T-helper 22 cell (primary cell): ENCODE results near the gene ADAP1.

ENCODE experiments used
- DNase-seq: peaks from one replicate; pipeline ENCODE4 v3.0.0-alpha.2; 2020; ENCODE audit warnings: low read depth

ADAP1 gene

DNA sequence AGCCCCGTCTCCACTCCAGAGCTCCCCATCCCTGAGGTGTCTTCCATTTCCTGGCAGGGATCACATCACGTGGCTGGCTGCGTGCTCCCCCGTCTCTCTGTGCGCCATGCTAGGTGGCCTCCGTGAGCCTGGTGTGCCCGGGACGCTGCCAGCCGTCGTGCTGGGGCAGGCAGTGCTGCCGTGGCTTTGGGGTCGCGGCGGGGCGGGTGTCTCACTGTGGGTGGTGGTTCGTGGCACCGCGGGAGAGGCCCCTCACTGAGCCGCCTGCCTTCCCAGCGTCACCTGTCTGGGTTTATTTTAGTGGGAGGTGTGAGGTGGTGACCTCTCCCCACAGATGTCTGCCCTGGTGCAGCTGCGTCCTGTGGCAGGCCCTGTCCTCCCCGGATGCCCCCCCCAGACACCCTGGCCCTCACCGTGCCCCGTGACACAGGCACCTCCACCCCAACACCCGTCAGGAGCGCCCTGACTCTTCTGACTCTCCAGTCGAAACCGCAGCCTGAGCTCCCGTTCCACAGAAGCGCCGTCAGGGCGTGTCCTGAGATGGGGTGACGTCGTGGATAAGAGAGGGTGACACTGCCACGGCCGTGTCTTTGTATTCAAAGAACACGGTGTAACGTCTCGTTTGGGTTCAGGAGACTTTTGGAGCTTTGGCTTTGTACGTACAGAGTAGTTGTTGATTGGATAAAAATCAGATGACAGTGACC lies 60.2 kb downstream of the ADAP1 start:
- no peak for DNase-seq

DNA sequence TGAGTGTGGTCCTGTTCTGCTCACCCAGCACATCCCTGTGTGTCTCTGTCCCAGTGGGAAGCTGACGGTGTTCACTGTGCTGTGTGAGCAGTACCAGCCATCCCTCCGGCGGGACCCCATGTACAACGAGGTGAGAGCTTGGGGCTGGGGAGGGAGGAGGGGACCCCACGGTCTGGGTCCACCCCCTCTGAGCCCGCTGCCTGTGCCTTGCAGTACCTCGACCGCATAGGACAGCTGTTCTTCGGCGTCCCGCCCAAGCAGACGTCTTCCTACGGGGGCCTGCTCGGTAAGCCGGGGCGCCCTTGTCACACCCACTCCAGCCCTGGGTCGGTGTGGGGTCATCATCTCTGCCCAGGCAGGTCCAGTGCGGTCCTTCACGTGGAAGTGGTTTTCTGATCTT lies 60.8 kb downstream of the ADAP1 start:
- DNase-seq, result no peak

DNA sequence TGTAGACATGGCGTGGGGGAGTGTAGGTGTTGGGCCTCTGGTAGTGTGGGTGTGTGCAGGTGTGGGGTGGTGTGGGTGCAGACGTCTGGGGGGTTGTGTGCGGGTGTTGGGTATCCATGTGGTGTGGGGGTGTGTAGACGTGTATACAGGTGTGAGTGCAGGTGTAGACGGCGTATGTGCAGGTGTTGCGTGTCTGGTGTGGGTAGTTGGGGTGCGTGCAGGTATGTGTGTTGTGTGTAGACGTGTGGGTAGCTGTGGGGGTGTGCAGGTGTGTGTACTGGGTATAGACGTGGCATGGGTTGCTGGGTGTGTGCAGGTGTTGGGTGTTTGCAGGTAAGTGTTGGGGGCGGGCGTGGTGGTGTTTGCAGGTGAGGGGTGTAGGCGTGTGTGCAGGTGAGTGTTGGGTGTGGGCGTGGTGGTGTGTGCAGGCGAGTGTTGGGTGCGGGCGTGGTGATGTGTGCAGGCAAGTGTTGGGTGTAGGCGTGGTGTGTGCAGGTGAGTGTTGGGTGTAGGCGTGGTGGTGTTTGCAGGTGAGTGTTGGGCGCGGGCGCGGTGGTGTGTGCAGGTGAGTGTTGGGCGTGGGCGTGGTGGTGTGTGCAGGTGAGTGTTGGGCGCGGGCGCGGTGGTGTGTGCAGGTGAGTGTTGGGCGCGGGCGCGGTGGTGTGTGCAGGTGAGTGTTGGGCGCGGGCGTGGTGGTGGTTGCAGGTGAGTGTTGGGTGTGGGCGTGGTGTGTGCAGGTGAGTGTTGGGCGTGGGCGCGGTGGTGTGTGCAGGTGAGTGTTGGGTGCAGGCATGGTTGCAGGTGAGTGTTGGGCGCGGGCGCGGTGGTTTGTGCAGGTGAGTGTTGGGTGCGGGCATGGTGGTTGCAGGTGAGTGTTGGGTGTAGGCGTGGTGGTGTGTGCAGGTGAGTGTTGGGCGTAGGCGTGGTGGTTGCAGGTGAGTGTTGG lies 61.6 kb downstream of the ADAP1 start:
- no peak for DNase-seq

DNA sequence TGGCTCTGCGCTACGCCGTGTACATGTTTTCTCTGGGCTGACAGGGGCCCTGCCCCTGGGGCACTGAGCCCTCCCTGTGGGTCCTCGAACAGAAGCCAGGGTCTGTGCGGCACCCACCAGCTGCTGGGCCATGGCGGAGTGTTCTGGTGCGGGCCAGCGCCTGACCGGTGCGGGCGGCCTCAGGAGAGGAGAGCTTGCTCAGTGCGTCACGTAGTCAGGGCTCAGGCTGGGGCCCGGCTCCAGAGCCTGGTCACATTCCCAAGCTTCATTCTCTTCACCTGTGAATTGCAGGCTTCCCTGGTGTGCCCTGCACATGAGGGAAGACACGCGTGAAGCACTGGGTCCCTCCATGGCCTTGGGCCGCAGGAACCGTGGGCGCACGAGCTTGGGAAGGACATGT lies 62.7 kb downstream of the ADAP1 start:
- no peak for DNase-seq

DNA sequence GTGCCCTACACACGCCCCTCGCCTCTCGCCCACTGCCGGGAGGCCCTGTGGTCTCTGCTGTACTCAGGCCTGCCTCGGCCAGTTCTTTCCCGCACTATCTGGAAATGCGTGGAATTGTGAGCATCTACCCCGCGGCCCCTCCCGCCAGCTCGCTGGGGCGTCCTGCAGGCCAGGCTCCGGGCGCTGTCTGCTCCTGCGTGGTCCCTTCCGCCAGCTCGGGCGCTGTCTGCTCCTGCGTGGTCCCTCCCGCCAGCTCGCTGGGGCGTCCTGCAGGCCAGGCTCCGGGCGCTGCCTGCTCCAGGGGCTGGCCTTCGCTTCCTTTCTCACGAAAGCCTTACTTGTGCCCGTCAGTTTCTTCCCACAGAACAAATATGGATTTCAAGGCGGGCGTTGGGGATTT lies 63.2 kb downstream of the ADAP1 start:
- DNase-seq, result no peak

DNA sequence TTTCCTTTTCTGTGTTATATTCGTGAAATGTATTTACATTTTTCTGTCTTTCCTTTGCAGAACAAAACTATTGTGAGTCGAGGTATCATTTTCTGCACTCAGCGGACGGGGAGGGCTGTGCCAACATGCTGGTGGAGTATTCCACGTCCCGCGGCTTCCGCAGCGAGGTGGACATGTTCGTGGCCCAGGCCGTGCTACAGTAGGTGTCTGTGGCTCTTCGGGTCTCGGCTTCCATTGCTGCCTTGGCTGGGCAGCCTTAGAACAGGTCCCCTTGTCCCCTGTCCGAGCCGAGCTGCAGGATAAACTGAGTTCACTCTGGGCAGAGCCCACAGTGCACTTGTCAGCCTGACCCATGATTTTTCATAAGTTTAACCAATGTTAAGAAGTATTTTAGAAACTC lies 63.6 kb downstream of the ADAP1 start:
- DNase-seq, result no peak

DNA sequence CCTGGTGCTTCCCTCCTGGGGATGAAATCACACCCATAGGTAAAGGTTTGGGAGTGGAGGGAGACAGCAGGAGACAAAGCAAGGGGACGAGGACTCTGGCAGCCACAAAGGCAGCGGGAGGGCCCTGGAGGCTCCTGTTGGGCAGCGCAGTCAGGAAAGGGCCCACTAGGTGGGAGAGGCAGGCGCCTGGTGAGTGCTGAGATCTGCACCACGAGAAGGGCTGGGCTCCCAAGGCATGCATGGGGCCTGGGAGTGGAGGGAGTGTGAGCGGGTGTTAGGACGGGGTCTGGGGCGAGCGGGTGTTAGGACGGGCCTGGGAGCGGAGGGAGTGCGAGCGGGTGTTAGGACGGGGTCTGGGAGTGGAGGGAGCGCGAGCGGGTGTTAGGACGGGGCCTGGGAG lies 65.1 kb downstream of the ADAP1 start:
- DNase-seq, result no peak

DNA sequence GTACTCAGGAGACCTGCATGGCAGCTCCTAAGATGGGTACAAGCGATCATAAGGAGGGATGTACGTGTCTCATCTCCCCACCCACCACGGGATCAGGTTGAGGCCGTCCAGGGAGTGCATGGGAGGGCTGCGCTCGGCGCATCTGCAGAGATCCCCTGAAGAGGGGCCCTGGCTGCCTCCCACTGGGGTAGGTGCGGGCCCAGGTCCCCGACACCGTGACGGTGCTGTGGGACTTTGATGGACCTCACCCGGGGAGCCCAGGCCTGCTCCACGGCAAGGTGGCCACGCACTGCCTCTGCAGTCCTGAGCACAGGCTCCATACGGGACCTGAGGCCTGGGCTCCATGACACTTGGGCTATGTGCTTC lies 65.5 kb downstream of the ADAP1 start:
- DNase-seq, result no peak

DNA sequence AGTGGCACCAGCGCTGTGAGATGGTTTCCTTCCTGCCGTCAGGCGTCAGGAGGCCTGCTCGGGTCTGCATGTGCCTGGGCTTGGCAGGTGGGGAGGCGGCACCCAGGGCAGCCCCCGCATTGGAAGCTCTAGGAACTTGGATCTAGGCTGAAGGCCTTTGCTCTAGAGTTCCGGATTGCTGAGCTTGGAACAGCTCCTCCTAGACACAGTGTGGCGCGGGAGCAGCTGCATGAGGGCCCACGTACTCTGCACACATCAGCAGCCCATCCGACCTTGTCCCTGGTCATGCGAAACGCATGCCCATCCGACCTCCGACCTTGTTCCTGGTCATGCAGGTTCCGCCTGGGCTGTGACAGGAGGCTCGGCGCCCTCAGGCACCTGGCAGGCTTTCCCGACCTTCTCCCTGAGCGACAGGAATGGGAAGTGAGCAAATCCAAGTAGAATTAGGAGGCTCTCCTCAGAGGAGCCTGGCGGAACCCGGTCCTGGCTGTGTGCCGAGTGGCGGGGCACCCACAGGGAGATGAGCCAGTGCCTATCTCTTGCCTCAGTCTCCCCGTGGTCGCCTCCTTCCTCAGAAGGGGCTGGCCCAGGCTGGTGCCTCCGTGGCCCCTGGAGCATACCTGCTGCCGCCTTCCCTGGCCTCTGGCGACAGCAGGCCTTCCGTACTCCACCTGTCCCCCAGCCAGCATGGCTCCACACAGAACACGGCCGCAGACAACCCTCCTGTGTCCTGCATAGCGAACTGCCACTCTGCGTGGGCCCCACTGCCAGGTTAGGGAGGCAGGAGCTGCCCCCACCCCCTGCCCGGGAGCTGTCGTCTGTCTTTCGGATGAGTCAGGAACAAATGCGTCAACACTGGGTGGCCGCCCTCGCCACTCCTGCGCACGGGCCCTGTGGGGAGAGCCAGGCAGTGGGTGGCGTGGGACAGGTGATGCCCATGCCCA lies 66.1 kb downstream of the ADAP1 start:
- no peak for DNase-seq

DNA sequence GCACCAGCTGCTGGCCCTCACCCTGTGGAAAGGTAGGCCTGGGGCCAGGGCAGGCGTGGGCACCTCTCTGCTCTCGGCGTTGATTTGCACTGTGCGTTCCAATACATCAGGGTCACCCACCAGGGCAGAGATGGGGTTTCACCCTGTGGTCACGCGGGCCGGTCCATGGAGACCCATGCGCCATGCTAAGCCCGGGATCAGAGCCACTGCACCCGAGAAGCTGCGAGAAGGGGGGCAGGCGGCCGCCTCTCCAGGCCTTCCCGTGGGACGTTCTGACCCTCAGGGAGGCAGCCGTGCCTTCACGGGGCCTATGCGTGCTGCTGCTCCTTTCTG lies 67.0 kb downstream of the ADAP1 start:
- DNase-seq, result no peak

DNA sequence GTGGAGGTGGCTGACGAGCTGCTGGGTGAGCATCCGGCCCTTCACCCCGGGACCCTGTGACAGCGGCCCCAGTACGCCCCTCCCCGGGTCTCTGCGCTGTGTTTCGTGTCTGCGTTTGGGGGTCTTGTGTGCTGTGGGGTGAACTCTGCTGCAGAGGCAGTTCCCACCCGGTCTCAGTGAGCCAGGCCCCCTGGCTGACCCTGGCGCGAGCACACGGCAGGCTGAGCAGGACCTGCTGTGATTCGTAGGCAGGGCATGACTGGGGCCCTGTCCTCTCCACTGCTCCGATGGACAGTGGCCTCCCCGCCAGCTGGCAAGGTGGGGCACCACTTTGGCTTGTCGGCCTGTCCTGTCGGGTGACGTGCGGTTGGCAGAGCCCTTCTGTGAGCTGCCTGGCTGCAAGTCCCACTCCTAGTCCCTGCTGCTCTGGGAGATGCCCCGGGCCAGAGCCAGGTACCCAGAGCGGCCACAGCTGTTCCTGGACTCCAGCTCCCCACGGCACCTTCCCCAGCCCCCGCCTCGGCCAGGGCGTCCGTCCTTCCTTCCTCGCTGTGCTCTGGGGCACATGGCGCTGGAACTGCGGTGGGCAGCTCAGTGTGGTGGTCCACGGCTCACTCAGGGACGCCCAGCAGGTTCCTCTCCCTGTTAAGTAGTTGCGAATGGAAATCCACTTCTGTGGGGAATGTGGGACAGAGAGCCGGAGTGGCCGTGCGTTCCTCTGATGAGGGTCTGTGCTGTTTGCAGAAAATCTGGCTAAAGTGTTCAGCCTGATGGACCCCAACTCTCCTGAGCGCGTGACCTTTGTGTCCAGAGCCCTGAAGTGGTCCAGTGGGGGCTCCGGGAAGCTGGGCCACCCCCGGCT lies 67.6 kb downstream of the ADAP1 start:
- DNase-seq, result no peak

DNA sequence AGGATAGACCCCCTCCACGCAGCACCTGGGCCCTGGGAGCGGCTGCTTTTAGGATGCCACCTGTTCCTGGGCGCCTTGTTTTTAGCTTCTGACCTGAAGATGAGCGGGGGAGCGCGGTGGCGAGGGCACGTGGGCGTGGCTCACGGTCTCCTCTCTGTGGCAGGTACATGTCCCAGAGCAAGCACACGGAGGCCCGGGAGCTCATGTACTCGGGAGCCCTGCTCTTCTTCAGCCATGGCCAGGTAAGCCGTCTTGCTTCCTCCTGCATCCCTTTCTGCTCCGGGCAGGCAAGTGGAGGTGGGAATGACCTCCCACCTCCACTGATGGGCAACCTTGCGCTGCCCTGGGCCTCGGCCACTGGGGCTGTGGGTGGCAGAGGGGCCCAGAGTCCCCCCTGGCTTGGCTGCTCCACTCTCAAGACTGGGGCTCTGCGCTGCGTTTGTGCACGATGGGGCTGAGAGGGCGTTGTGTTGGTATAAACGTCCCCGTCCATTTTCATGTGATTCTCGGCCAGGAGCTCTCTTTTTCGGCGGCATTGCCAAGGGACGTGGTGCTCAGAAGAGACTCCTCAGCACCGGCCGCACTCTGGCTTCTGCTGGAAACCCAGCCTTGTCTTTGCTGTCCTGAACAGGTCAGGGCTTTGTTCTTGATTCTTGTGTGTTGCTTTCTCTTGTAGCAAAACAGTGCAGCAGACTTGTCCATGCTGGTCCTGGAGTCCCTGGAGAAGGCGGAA lies 68.4 kb downstream of the ADAP1 start:
- DNase-seq, result no peak

DNA sequence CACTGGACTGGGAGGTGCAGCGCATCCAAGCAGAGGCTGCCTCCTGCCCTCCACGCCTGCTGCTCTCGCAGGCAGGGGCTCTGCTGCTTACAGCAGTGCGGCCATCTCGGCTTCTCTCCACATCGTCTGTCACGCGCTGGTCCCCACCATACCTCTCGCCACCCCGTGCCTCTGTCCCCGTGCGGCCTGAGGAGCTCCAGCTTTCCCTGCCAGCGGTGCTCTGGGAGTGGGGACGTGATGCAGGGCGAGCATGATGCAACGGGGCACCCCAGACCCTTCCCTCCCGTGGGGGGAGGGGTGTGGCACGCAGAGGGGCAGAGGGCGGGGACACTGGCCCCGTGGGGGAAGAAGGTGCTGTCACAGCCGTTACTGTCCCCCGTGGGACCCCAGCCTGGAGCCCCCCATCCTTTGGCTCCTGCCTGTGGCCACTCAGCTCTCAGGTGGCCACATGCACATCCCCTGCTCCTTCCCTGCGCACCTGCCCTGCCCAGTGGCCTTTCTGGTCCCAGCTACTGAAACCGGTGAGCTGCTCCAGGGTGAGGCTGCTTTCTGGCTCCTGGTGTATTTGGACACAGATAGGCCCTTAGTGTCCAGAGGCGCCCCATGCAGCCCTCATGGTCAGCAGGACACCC lies 69.1 kb downstream of the ADAP1 start:
- no peak for DNase-seq

DNA sequence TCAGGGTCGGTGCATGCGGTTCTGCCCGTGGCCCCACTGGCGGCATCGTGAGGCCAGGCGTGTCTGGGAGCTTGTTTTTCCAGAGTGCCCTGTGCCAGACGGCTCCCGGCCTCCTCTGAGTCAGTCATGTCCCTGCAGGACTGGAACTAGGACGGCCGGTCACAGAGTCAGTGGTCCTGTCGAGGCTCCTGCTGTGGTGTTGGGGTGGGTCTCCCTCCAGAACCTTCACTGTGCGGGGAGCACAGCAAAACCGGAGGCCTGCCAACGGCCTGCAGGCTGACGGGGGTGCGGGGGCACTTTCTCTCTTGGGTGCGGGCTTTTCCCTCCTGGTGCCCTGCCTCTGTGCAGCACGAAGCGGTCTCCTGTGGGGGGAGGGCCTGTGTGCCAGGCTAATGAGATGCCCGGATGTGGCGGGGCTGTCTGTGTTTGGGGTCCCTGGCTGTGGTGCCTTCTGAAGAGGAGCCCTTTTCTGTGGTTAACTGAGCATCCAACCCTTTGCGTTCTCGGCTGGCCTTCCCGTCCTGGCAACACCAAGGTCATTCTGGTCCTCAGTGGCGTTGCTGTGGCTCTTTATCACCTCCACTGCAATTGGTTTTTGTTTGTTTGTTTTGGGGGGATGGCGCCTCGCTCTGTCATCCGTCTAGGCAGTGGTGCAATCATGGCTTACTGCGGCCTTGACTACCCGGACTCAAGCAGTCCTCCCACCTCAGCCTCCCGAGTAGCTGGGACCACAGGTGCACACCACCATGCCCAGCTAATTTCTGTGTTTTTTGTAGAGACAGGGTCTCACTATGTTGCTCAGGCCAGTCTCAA lies 70.1 kb downstream of the ADAP1 start:
- no peak for DNase-seq

DNA sequence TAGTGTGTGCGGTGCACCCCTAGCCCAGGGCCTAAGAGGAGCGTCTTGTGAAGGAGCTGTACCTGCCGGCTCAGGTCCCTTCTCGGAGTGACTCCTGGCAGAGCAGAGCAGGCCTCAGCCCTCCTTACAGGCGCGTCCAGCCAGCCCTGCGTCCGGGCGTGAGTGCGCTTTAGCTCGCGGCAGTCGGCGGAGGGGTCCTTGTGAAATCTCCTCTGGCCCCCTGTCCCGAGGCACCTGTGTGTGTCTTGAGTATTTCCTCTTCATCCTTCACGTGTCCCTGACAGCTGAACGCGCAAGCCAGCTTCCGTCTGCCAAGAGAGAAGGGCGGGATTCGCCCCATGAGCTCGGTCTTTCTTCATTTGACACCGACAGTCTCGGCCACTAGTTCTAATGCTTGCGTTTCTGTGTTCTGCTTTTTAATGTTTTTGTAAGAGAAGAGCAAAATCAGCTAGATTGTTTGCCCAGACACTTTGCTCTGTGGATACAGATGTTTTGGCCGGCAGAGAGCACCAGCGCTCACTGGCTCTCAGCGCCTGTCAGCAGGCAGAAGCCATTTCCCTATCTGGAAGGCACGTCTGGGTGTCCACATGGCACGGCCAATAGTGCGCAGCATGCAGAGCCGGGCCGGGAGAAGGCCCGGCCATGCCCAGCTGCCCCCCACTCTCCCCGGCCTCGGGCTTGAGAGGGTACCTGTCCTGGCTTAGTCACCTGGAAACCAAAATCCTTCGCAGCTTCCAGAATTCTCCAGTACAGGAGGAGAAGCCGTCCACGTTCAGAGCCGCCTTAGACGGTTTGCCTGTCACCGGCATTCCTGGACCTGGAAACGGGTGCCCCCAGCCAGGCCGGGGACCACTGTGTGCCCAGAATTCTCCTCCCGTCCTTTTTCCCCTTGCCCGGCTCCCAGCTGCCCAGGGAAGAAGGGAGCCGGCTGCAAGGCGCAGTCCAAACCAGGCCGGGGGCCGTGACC lies 71.1 kb downstream of the ADAP1 start:
- DNase-seq, result no peak

DNA sequence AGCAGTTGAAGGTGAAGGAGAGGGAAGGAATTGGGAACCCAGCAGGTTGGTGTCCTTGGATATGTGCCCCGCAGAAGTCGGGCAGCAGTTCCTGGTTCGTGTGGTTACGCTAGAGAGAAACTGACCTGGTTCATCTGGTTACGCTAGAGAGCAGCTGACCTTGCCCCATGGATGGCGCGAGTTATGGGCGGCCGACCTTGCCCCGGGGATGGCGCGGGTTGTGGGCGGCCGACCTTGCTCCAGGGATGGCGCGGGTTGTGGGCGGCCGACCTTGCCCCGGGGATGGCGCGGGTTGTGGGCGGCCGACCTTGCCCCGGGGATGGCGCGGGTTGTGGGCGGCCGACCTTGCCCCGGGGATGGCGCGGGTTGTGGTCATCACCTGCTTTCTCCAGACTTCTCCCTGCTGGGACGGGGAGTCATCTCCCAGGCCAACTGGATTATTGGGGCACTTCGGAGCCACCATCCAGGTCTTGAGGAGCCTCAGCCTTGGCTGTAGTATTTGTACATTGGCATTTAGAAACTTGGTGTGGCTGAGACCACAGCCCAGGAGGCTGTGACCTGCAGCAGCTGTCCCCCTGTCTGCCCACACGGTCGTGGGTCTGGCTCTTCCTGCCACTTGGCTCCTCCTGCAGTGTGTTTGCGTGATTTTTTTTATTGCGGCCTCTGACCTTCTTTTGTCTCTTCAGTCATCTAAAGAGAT lies 72.0 kb downstream of the ADAP1 start:
- DNase-seq, result no peak

DNA sequence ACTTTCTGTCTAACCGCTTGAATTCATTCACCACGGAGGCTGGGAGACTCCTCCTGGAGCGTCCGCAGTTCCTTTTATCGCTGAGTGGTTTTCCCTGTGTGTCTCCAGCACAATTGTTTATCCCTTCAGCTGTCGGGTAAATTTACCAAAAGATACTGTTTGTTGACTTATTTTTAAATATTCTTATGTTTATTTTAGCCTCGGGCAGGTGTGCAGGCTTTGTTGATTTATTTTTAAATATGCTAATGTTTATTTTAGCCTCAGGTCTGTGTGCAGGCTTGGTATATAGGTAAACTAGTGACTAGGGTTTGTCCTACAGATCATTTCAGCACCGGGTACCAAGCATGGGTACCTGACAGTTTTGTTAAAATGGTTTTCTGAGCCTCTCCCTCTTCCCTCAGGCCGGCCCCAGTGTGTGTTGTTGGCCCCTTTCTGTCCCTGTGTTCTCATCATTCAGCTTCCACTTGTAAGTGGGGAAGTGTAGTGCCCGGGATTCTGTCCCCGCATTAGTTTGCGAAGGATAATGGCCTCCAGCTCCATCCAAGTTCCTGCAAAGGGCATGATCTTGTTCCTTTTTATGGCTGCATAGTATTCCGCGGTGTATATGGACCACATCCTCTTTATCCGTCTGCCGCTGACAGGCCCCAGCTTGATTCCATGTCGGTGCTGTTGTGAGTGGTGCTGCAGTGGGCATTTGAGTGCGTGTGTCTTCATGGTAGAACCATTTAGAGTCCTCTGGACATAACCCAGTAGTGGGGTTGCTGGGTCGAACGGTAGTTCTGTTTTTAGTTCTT lies 72.8 kb downstream of the ADAP1 start:
- DNase-seq, result no peak
